GM18868 (cell line): ENCODE results near the gene RHBDF1.
A peak's percentile ranks its signal among the peaks of the same experiment; 100 is the strongest.

Experiments used
- ATAC-seq: cut with Tn5 transposase; IDR thresholded peaks from one replicate; pipeline ENCODE4 v1.9.1; 2021; ENCODE audit warnings: mild to moderate bottlenecking, moderate library complexity; ENCODE audit not compliant: unreplicated experiment

The RHBDF1 gene

GRCh38 chr16:72561-73548 lies at the start of gene RHBDF1:
Gene RHBDF1 (minus strand): TSS chr16:72631. CDS start chr16:65015, 7,616 bp downstream.
- ATAC-seq: no peak

- ATAC-seq: no peak
These were observed 48.3 kb upstream of the RHBDF1 start for GRCh38 chr16:120756-121155.

GRCh38 chr16:119835-120491 lies 47.5 kb upstream of the RHBDF1 start:
- no peak for ATAC-seq

- no peak for ATAC-seq
These were observed 46.9 kb upstream of the RHBDF1 start for GRCh38 chr16:119295-119694.

- ATAC-seq: no peak
These were observed 46.4 kb upstream of the RHBDF1 start for GRCh38 chr16:118857-119256.

- no peak for ATAC-seq
These were observed 45.2 kb upstream of the RHBDF1 start for GRCh38 chr16:117379-118365.

- ATAC-seq: no peak
These were observed 43.6 kb upstream of the RHBDF1 start for GRCh38 chr16:116015-116414.

- ATAC-seq: no peak
These were observed 41.9 kb upstream of the RHBDF1 start for GRCh38 chr16:114327-114726.

GRCh38 chr16:112153-112840 lies 39.9 kb upstream of the RHBDF1 start:
- ATAC-seq: no peak

- ATAC-seq: no peak
These were observed 34.3 kb upstream of the RHBDF1 start for GRCh38 chr16:106623-107324.

- no peak for ATAC-seq
These were observed 33.1 kb upstream of the RHBDF1 start for GRCh38 chr16:105521-105920.

- ATAC-seq: no peak
These were observed 32.5 kb upstream of the RHBDF1 start for GRCh38 chr16:104928-105327.

GRCh38 chr16:104355-104754 lies 31.9 kb upstream of the RHBDF1 start:
- ATAC-seq: no peak

GRCh38 chr16:102060-102855 lies 29.8 kb upstream of the RHBDF1 start:
- no peak for ATAC-seq

GRCh38 chr16:101586-101985 lies 29.2 kb upstream of the RHBDF1 start:
- ATAC-seq: no peak

GRCh38 chr16:100989-101388 lies 28.6 kb upstream of the RHBDF1 start:
- no peak for ATAC-seq

GRCh38 chr16:97822-98221 lies 25.4 kb upstream of the RHBDF1 start:
- ATAC-seq: no peak

GRCh38 chr16:96935-97381 lies 24.5 kb upstream of the RHBDF1 start:
- peak; percentile 72 for ATAC-seq

- no peak for ATAC-seq
These were observed 22.5 kb upstream of the RHBDF1 start for GRCh38 chr16:94918-95265.
